NCI-H187 treated with DMSO at 0.1 percent for 48 hours (cell line): ENCODE results near the gene ITPK1.
A peak's percentile ranks its signal among the peaks of the same experiment; 100 is the strongest.
"Not testable (repeated sequence)": the region's sequence is repeated elsewhere in the genome, so short reads cannot be mapped to it uniquely, and the experiment has no call there.

Experiments used
- DNase-seq: peaks from one replicate; lab custom pipeline; 2025; lab: John Stamatoyannopoulos, UW

The ITPK1 gene

GRCh38 chr14:93115821-93116675 lies at the start of gene ITPK1:
Gene ITPK1, minus strand, starts transcription at chr14:93115925. Its CDS starts 762 bp downstream, at chr14:93115163.
- DNase-seq = no peak

- DNase-seq = no peak
Measured at GRCh38 chr14:93163564-93163963, 47.8 kb upstream of the ITPK1 start.

- DNase-seq = no peak
Measured at GRCh38 chr14:93161411-93161940, 45.8 kb upstream of the ITPK1 start.

DNA sequence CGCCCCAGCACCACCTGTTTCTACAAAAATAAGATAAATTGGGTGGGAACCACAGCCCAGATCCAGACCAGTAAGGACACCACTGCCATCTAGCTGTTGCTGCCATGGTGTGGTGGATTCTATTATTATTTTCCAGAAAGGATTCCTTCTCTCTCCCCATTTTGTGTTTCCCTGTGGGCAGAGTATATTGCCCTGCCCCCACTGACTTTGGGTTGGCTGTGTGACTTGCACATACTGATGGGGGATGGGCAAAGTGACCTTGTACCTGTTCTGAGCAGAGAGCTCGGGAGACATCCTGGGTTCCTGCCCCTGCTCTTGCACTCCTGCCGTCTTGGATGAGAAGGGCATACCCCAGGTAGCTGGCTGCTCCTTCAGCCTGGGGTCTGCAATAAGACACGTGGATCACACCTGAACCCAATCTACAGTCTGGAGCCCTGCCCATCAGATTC lies 44.7 kb upstream of the ITPK1 start:
- no peak for DNase-seq

DNA sequence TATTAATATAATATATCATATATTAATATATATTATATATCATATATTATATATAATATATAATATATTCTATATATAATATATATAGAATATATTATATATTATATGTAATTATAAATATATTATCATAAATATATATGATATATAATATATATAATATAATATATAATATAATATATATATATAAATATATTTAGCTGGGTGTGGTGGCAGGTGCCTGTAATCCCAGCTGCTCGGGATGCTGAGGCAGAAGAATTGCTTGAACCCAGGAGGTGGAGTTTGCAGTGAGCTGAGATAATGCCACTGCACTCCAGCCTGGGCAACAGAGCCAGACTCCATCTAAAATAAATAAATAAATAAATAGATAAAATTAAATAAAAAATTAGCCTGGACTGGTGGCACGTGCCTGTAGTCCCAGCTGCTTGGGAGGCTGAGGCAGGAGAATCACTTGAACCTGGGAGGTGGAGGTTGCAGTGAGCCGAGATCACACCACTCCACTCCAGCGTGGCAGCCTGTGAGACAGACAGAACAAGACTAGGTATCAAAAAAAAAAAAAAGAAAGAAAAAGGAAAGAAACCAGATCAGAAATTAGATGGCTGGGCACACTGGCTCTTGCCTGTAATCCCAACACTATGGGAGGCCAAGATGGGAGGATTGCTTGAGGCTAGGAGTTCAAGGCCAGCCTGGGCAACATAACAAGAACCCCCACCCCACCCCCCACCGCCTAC lies 44.1 kb upstream of the ITPK1 start:
- DNase-seq = not testable (repeated sequence)

GRCh38 chr14:93158349-93158748 lies 42.6 kb upstream of the ITPK1 start:
- not testable (repeated sequence) for DNase-seq

DNA sequence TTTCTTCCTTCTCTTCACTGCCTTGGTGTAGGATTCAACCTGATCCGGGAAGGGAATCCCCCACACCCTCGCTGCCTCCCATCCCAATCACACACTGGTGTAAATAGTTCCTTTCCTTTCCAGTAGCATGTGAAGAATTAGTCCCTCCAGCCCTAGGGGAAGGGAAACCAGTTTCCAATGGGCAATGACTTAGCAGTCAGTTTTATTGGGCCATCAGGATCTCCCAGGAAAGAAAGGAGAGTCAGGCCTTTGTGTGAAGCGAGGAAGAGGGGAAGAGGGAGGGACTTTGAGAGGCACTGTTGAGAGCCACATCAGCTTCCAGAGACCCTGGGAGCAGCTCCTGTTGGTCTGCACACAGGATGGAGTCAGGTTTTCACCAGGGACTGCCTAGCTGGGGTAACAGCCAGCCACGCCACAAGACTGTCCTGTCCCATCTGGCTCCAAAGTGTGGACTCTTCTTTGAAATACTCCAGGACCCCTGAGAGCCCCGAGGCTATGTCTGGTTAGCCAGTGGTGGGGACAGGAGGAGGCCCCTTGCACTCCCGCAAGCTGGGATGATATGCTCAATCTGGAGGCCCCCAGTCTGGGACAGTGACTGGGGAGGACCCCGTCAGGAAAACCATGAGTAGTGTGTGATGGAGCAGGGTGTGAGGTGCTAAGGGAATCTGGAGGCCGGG lies 41.1 kb upstream of the ITPK1 start:
- DNase-seq = no peak

DNA sequence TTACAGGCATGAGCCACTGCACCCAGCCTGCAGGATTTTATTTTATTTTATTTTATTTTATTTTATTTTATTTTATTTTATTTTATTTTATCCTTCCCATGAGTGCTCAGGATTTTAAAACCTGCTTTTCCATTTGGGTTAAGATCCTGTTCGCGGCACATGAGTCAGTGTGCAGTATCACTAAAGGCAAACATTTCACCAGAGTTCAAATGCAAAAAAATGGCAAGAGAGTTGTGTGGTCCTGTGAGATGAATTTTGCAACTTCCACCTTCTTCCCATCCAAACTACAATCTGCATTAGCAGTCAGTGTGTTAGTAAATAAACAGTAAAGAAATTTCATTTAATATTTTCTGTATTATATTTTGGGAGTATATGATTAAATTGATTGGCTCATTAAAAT lies 39.9 kb upstream of the ITPK1 start:
- DNase-seq = no peak

- peak; percentile 17 for DNase-seq
Measured at GRCh38 chr14:93153121-93153520, 37.4 kb upstream of the ITPK1 start.

- DNase-seq = no peak
Measured at GRCh38 chr14:93150227-93151208, 34.8 kb upstream of the ITPK1 start.

DNA sequence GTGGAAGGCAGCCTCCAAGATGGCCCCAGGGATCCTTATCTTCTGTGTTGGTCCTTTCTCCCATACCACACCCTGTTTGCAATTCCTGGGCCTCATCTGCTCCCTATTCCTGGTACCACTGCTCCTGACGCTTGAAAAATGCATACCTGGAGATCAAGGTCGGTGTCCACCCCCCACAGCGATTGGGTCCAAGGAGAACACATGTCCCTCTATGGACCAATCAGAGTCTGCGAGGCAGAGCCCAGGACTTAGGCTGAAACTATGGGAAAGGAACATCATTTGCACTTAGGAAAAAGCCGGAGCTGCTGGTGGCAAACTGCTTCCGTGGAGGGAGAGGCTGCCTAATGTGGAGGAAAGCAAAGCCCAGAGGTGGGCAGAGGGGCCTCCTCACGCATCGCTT lies 33.3 kb upstream of the ITPK1 start:
- no peak for DNase-seq

DNA sequence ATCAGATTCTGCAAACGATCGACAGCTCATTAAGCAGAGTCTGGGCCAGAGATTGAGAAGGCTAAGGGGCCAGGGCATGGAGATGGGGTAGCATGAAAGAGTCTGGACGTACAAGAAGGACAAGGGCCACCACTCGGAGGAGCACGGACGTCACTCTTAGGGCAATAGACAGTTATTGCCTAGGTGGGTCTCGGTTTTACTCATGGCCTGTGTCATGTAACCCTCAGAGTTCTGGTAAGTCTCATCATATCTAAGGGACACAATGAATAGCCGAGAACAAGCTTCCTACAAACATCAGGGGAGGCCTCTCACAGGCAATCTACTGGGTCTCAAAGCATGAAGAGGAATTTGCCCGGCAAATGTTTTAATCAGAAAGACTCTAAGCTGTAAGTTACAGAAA lies 30.4 kb upstream of the ITPK1 start:
- DNase-seq = no peak

DNA sequence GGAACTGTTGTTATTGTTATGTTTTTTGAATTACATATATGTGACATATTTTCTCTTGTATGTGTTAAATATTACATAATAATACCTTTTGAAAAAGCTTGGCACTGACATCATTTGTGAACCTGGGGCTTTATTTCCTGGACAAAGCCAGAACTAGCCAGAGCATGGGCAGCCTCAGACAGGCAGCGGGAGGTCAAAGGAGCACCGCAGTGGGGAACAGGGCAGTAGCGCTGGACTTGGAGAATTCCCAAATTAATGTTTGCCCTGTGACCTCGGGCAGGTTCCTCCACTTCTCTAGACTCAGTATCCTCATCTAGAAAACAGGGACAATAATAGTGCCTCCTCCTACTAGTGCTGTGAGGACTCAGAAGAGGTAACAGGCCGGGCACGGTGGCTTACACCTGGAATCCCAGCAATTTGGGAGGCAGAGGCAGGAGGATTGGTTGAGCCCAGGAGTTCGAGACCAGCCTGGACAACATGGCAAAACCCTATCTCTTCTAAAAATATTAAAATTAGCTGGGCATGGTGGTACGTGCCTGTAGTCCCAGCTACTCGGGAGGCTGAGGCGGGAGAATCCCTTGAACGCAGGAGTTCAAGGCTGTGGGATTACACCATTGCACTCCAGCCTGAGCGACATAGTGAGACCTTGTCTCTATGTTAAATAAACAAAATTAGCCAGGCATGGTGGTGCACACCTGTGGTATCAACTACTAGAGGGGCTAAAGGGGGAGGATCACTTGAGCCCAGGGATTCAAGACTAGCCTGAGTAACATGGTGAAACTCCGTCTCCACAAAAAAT lies 27.3 kb upstream of the ITPK1 start:
- DNase-seq = no peak

GRCh38 chr14:93137864-93138263 lies 22.1 kb upstream of the ITPK1 start:
- peak; percentile 35 for DNase-seq

DNA sequence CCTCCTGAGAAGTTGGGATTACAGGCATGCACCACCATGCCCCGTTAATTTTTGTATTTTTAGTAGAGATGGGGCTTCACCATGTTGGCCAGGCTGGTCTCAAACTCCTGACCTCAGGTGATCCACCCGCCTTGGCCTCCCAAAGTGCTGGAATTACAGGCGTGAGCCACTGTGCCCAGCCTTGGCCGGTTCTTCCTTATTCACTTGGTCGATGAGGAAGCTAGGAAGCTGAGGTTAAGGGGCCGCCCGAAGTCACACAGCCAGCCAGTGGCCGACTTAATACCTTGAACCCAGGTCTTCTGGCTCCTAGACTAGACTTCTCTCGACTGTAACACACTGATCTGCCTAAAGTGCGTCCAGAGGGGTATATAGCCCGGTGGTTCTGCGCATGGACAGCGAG lies 20.8 kb upstream of the ITPK1 start:
- not testable (repeated sequence) for DNase-seq

- DNase-seq = no peak
Measured at GRCh38 chr14:93136009-93136408, 20.3 kb upstream of the ITPK1 start.

GRCh38 chr14:93135399-93135798 lies 19.7 kb upstream of the ITPK1 start:
- no peak for DNase-seq

DNA sequence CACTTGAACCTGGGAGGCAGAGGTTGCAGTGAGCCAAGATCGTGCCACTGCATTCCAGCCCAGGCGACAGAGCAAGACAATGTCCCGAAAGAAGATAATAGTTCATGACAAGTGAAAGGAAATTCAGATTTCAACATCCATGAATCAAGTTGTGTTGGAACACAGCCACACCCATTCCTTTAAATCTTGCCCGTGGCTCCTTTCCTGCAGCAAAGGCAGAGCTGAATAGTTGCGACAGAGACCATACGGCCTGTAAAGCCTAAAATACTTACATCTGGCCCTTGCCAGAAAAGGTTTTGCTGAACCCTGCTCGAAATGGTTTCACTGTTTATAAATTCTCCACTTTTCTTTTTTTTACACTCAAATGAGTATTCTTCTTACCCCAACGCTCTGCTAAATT lies 17.7 kb upstream of the ITPK1 start:
- no peak for DNase-seq

DNA sequence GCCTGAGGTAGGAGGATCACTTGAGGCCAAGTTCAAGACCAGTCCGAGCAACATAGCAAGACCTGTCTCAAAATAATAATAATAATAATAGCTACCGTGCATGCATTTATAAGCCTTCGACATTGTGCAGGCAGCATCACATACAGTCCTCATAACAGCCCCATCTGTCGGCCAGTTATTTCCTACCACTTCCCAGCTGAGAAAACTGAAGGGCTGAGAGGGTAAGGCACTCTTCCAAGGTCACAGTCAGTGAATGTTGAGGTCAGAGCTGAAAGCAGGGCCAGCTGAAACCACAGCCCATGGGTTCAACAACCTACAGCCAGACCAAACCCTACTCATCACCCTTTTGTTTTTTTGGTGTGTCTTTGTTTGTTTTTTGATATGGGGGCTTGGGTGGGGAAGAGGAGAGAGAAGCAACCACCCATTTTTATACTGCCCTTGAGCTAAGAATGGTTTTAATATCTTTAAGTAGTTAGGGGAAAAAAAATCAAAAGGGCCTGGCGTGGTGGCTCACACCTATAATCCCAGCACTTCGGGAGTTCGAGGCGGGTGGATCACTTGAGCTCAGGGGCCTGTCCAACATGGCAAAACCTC lies 16.8 kb upstream of the ITPK1 start:
- DNase-seq = no peak

DNA sequence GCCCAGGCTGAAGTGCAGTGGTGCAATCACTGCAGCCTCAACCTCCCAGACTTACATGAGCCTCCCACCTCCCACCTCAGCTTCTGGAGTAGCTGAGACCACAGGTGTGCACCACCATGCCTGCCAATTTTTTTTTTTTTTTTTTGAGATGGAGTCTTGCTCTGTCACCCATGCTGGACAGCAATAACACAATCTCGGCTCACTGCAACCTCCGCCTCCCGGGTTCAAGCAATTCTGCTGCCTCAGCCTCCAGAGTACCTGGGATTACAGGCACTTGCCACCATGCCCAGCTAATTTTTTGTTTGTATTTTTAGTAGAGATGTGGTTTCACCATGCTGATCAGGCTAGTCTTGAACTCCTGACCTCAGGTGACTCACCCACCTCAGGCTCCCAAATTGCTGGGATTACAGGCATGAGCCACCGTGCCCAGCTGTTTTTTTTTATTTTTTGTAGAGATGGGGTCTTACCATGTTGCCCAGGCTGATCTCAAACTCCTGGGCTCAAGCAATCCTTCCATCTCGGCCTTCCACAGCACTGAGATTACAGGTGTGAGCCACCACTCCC lies 15.6 kb upstream of the ITPK1 start:
- DNase-seq = not testable (repeated sequence)
